NCI-H146 (cell line): ENCODE results near the gene RSPO4.

Source experiments
- DNase-seq: peaks from one replicate; lab custom pipeline; 2025; lab: John Stamatoyannopoulos, UW

RSPO4 gene

DNA sequence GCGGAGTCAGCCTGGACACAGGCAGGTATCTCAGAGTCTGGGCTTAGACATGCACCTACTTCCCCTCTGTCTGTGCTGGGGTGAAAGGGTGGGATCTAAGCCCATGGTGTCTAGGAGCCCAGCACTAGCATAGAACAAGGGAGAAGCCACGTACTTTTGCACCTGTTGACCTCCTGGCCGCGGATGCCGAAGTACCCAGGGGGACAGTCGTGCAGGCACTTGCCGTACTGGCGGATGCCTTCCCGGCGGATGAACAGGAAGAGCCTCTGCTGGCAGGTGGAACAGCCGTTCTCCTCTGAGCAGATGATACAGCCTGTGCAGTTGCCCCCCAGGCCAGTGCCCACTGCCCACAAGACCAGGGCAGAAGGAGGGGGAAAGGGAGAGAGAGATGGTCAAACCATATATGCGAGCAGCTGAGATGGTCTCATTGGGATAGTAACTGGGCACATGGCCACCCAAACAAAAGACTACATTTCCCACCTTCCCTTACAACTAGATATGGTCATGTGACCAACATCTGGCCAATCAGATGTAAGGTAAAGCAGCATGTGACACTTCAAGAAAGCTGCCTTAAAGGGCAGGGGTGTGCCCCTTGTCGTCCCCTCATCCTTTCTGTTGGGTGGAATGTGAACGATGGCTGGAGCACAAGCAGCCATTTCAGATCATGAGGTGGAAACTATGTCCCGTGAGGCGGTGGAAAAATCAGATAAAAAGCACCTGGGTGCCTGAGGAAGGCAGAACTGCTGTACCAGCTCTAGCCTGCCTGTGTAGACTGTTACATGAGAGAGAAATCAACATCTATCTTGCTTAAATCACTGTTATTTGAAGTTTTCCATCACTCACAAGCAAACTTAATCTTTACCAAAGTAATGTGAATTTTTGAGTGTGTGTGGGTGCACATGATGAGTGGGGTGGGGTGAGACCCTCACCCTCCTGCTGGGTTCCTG, 34.0 kb downstream of the RSPO4 start:
- DNase-seq = no peak

DNA sequence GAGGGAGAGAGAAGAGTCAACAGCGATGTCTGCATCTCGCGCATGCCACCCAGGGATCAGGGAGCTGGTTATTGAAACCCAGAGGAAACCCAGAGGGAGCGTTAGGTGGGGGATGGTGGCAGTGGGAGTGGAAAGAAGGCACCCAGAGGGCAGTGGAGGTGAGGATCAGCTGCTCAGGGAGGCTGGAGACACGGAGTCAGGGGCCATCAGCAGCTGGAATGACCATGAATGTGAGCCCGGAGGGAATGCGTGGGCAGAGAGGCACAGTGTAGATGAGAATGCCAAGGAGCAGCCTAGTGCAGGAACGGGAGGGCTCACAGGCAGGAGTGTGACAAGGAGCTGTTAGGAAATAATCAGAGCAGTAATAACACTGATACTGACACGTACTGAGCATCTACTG, 36.2 kb downstream of the RSPO4 start:
- no peak for DNase-seq

DNA sequence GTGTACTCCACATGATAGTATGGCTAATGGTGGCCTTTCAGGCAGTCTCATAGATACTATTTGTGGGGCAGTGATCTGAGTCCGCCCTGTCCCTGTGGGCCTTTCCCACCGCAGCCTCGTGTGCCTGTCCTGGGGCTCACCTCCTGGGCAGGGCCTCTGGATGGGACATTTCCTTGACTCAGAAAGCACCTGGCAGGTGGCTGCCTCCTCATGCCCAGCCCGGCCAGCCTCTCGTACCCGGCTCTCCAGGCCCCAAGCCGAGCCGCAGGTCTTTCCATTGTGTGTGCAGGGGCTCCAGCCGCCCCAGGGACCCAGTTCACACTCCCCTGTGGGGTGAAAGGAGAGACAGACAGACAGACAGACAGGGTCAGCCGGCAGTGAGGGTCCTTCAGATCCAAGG, 38.3 kb downstream of the RSPO4 start:
- DNase-seq = no peak

DNA sequence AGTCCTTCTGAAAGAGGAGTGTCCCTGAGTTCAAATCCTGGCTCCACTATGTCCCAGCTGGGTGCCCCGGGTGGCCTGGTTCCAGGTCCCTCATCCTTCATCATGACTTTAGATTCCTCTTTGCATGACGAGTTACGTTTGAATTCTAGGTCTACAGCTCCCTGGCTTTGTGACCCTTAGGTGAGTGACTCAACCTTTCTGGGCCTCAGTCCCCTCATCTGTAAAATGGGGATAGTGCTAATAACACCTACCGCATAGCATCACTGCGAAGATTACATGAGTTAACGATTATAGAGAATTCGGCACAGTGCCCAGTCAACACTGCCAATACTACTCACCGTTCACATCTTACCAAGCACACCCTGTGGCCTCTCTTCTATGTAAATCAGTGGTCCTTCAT, 39.4 kb downstream of the RSPO4 start:
- no peak for DNase-seq

DNA sequence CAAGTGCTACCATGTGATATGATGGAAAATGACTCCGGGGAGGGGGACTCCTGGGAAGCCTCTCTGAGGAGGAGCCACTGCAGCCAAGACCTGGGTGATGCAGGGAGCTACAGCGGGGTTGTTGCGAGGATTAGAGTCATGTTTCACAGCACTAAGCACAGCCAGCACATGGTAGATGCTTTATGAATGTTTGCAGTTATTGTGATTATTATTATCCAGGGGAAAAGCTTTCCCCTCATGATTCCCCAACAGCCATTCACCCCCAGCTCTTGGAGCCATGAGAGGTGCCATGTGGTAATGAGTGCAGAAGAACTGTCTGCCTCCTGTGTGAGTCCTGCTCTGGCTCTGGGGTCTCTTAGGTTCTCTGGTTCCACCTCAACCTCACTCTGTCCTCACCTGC, 39.9 kb downstream of the RSPO4 start:
- DNase-seq = no peak

DNA sequence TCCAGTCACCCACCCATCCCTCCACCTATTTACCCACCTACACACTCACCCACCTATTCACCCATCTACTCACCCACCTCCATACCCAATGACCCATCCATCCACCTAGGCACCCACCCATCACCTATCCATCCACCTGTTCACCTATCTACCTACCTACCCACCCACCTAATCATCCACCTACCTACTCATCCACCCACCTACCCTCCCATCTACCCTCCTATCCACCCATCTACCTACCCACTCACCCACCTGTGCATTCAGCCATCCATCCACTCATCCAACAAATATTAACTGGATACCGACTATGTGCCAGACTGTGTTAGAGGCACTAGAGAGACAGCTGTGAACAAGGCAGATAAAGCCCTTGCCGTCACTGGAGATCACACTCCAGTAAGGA, 40.3 kb downstream of the RSPO4 start:
- DNase-seq = no peak

DNA sequence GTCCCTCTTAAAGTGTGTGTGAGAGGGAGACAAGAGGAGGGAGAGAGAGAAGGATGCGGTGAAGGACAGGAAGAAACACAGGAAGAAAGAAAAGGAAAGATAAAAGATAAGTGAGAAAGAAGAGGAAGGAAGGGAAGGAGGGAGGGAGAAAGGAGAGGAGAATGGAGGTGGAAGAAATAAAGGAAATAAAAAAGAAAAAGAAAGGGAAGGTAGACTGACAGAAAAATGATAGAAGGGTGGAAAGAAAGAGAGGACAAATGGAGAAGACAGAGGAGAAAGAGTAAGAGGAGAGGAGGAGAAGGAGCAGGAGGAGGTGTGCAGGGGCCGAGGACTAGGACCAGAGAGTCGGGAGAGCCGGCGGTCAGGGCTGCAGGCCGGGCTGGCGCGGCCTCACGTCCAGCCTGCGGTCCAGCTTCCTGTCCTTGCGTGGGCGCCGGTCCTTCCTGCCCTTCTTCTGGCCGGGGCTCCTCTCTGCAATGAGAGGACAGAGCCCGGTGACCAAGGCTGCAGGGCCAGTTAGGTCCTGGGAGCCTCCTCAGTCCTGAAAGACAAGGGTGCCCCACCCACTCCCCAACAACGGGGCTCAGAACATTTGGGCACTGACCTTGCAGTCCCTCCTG, 42.0 kb downstream of the RSPO4 start:
- no peak for DNase-seq

DNA sequence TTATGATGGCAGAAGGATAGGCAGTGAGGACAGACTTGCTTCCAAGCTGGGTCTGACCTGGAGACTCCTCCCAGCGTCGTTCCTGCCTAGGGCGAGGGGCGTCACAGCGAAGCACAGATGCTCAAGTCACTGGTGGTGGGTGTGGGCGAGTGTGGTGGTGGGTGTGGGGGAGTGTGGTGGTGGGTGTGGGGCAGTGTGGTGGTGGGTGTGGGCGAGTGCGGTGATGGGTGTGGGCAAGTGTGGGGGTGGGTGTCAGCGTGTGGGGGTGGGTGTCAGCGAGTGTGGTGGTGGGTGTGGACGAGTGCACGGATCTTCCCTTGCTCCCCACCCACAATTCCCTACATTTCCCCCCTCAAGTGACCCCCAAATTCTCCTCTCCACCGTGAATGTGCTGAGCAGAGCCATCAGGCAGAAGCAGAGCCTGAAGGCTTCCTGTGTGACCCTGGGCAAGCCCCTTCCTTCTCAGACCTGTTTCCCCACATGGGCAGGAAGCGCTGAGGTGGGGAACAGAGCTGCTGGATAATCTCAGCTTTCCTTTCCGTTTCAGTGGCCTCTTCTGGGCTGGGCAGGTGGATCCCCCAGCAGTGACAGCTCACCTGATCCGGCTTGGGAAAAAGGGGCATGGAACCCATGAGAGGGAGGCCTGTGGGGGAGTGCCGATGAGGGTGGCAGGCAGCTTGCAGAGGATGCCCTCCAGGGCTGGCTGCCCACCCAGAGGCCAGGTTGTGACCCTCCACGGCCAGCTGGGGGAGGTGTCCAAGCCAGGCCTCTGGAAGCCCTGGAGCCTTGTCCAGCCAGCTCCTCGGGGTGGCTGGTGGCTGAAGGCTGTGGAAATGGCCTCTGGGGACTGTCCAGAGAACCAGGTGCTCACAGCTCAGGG, 42.9 kb downstream of the RSPO4 start:
- no peak for DNase-seq

DNA sequence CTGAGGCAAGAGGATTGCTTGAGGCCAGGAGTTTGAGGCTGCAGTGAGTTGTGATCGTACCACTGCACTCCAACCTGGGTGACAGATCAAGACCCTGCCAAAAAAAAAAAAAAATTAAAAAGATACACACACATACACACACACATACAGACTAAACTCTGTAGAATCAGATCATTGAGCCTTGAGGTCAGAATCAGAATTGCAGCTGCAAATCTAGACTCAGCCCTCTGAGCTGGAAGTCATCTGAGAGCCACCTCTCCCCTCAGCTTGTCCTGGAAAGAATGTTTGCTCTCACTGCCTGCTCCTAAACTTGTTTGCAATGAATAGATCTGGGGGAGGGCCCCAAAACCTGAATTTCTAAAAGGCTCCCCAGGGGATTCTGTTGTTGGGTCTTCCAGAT, 44.6 kb downstream of the RSPO4 start:
- no peak for DNase-seq

DNA sequence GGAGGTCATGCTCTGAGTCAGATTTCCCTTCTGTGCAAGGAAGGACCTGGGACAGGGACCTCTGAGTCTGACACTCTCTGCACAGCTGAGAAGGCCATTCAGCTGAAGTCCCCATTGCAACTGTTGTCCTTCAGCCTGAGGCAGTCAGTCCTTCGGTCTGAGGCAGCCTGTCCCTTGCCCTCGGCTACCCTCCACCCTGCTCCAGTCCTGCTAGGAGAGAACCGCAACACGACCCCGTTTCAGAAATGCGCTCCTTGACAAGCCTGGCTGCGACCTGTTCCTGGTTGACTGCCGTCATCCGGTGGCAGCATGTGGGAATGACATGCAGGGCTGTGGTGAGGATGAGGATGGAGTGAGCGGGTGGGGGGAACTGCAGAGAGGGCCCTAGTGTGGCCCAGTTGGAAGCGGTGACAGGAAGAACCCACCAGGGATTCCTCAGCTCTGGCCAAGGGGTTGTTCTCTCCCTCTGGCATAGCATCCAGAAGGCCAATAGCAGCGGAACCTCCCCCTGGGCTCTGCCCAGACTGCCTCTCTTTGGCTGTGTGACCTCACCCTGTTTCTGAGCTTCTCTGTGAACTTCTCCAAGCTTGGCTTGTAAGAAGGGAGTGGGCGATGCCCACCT, 45.7 kb downstream of the RSPO4 start:
- peak; percentile 67 for DNase-seq

DNA sequence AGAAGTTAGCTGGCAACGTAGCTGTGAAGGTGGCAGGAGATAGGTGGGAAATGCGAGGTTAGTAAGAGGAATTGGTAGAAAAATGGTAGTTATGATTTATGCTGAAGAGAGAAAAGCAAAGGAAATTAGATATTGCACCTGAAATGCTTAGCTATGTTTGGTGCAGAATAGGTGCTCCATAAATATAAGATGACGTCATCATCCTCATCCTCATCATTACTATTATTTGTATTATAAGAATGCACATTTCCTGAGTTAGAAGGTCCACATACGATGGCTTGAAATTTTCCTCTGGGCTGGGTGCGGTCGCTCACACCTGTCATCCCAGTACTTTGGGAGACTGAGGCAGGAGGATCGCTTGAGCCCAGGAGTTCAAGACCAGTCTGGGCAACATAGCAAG, 46.5 kb downstream of the RSPO4 start:
- DNase-seq = no peak

DNA sequence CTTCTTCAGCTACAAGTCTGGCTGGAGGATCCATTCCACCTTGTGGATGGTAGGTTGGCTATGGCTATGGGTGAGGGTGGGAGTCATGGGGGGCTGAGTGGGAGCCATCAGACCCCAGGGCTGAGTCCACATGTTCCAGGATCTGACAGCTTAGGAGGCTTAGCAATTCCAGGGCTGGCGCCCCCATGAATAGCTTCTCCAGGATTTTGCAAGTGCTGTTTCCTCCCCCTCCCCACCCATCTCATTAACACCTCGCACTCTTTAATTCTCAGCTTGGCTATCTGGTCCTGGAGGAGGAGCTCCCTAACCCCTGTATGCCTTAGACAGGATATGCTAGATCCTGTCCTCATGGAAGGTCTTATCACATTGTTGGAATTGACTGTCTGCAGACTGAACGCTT, 47.0 kb downstream of the RSPO4 start:
- DNase-seq = no peak

DNA sequence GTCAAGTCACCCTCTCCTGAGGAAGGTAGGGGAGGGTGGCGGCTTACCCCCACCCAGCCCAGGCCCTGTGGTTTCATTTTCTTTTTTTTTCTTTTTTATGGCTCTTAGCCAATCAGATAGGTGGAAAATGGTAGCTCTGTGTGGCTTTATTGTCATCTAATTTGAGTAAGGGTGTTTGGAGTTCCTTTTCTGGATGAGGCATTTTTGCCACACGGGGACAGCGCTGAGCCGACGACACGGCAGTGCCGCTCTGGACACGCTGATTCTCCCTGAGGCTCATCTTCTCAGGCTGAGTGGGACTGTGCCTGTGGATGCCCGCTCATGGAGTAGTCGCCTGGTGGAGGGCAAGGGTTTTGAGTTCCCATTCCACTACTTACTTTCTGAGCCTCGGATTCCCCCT, 48.4 kb downstream of the RSPO4 start:
- DNase-seq = no peak

DNA sequence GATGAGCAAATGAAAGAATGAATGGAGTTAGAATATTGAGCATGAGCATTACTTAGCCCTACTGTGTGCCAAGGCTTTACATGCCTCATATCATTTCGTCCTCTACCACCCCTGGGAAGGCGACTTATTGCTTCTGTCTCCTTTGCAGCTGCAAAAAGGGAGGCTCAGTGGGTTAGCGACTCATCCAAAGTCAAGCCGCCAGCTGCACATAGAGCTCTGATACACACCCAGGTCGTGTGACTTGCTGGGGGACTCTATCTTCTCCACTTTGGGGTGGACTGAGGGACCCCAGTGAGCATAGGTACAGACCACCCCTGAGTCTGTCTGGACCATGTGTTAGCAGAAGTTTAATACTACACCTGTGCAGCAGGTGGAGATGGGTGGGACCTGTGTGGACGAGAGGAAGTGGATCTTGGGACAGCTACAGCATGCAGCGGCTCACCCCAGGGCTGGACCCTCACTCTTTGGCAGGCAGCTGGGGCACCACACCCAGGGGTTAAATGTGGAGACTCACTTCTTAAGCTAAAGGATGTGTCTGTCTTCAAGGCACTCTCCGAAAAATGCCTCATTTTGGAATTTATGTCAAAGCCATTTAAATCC, 49.8 kb downstream of the RSPO4 start:
- DNase-seq = no peak

DNA sequence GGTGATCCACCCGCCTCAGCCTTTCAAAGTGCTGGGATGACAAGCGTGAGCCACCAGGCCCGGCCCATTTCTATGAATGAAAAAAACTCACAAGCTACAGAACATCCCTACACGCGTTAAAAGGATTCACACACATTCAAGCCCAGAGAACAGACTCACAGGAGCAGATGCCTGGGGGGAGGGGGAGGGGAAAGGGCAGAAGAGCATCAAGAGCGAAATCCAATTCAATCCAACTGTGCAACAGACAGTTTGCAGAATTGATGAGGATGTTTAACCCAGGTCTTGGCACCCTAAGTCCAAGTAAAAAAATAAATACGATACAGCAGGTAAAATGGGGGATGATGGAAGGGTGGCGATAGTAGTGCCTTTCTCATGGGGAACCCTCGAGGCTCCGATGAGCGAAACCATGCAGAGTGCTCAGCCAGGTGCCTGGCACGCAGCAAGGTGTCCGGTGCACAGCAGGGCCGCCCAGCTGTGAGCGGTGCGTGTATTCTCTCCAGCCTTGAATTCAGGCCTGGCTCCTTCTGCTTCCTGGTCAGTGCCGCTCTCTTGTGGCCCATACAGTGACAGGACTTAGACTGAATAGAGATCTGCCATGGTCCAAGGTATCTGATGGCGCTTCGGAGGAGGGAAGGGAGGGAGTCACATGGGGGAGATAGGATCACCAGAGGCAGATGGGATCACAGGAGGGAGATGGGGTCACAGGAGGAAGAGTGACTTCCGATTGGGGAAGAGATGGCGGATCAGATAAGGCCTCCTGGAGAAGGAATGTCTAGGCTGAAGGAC, 50.5 kb downstream of the RSPO4 start:
- no peak for DNase-seq

DNA sequence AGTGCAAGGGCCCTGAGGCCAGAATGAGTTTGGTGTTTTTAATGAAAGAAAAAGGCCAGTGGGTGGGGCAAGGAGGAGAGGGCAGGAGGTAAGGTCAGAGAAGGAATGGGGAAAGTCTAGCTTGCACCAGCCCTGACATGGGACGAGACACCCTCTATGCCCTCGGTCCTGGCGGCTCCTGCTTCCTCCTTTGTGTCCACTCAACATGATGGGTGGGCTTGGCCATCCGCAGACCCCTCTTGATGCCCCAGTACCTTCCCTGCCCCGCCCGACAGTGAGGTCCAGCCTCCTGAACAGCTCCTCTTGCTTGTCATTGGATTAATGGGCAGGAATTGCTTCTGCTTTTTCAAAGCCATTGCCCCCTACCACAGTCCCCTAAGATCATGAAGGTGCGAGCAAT, 52.4 kb downstream of the RSPO4 start:
- no peak for DNase-seq

DNA sequence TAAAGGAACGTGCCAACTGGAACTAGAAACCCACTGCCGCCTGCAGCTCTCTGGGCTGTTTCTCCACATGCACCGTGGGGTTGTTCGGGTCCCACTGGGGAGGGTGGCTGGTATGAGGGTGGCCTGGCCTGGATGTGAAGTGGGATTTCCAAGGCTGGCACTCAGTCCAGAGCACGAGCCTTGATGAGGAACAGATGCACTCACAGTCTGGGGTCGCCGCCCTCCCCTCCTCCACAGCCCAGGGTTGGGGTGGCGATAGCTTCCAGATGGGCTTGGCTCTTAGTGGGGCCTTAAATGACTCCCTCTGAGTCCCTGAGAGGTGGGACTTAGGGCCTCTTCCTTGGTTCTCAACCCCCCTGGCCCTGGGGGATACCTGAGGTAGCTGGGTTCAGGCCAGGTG, 55.3 kb downstream of the RSPO4 start:
- DNase-seq = no peak

DNA sequence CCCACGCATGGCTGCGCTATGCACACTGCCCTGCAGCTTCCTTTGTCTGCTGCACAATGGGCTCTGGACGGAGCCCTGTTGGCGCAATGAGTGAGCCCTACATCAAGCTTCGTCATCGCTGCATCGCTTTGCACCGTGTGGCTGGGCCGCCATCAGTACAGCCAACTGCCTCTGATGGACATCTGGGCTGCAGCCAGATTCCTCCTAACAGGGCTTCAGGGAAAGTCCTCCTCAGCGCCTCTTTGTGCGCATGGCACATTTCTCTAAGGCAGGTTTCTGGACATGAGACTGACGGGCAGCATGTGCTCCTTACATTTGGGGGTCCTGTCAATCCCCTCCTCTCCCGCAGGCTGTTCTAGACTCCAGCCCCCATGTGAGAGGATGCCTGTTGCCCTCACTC, 56.3 kb downstream of the RSPO4 start:
- DNase-seq = peak; percentile 58

DNA sequence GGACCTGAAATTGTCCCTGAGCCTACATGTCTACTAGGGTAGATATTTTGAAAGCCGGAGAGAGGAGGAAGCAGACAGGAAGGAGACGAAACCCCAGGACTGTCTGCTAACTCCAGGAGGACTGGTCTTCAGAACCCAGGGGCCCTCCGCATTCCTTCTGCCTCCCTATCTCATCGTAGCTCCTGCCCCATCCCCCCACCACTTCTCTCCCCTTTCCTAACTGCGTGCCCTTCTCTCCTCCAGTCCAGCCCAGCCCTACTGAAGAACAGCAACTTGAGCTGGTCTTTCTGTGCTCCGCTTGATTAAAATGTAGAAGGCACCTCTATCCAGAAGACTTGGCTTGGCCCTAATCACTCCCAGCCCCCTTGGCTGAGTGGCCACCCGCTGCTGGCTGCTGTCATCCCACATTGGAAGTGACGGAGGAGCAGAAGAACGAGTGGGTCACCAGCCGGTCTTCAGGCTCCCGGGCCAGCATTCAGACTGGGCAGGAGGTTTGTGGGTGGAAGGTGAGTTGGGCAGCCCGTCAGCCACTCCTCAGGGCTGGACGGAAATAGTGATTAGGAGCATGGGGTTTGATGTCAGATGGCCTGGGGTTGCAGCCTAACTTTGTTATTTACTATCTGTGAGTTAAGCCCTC, 57.2 kb downstream of the RSPO4 start:
- DNase-seq = no peak

DNA sequence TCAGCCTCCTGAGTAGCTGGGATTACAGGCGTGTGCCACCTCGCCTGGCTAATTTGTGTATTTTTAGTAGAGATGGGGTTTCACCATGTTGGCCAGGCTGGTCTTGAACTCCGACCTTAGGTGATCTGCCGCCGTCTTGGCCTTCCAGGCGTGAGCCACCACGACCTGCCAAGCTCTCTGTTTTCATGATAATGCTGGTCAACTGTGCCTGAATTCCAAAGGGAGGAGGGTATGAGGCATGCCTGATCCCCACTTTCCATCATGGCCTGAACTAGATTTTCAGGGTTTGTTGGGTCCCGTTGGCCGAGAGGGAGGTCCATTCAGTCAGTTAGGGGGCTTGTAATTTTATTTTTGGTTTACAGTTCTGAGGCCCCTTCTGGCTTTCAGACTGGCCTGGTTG, 58.0 kb downstream of the RSPO4 start:
- no peak for DNase-seq

DNA sequence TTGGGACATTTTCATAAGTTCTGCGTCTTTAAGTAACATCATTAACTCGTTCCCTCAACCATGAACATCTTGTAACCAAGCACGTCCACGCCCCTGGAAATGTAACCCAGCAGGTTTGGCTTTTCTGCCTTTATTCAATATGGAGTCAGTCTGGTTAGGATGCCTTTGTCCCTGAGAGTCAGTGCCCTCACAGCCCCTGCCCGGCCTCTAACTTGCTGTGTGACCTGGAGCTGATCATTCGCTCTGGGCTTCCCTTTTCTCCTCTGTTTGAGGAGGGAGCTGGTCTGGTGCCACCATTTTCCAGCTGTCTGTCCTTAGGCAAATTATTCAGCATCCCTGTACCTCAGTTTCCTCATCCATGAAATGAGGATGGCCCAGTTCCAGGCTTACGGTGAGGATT, 59.5 kb downstream of the RSPO4 start:
- DNase-seq = no peak
